ENCODE data around the gene GFOD2.

Gene GFOD2

DNA sequence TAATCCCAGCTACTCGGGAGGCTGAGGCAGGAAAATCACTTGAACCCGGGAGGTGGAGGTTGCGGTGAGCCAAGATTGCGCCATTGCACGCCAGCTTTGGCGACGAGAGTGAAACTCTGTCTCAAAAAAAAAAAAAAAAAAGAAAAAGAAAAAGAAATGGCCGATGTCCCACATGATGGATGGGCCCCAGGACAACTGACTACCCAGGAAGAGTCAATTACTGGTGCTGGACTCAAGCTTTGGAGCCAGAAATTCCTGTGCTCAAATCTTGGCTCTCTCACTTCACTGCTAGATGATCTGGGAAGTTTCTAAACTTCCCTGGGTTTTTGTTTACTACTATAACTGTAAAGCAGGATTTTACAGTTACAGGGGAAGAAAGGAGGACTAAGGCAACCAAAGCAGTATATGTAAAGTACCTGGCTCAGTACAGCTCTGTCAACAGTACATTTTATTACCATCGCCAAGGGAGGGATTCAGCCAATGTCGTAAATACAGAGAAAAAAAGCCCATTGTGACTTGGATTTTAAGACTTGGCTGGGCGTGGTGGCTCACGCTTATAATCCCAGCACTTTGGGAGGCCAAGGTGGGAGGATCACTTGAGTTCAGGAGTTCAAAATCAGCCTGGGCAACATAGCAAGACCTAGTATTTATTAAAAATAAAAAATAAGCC, 40.6 kb downstream of the GFOD2 start (continued):
- TF ChIP-seq OVOL3 (tag by site-specific recombination; IDR thresholded peaks at IDR 0.05) (peak; percentile 85; the same call in 1 of the 2 replicates), WT1 (tag by site-specific recombination; IDR thresholded peaks at IDR 0.05) (peak; percentile 84), ZNF140 (tag by site-specific recombination; IDR thresholded peaks at IDR 0.05) (no peak), ZNF701 (tag by site-specific recombination; IDR thresholded peaks at IDR 0.05) (no peak), OSR2 (tag by site-specific recombination; IDR thresholded peaks at IDR 0.05) (no peak), KLF7 (tag by site-specific recombination; IDR thresholded peaks at IDR 0.05; ENCODE audit: borderline replicate concordance) (peak; percentile 46; the same call in 1 of the 2 replicates), KLF8 (tag by site-specific recombination; IDR thresholded peaks at IDR 0.05) (no peak), ZNF561 (tag by site-specific recombination; IDR thresholded peaks at IDR 0.05; ENCODE audit: borderline replicate concordance) (peak; percentile 72), KLF9 (tag by site-specific recombination; IDR thresholded peaks at IDR 0.05; ENCODE audit: low read depth) (0 out of 2 replicates have a peak, but pooled peaks have one; percentile 21), KLF1 (tag by site-specific recombination; IDR thresholded peaks at IDR 0.05) (peak; percentile 93), HOXA7 (CRISPR knock-in tag; IDR thresholded peaks at IDR 0.05; ENCODE audit: borderline replicate concordance) (no peak), ZNF610 (tag by site-specific recombination; IDR thresholded peaks at IDR 0.05; ENCODE audit: borderline replicate concordance) (0 out of 2 replicates have a peak, but pooled peaks have one; percentile 50), ZNF423 (tag by site-specific recombination; IDR thresholded peaks at IDR 0.05) (0 out of 2 replicates have a peak, but pooled peaks have one; percentile 33)
- TF ChIP-seq, protein P1, sequence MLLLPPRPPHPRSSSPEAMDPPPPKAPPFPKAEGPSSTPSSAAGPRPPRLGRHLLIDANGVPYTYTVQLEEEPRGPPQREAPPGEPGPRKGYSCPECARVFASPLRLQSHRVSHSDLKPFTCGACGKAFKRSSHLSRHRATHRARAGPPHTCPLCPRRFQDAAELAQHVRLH (tag by site-specific recombination; IDR thresholded peaks at IDR 0.05), result 0 out of 2 replicates have a peak, but pooled peaks have one; percentile 14
- TF ChIP-seq, protein P2, sequence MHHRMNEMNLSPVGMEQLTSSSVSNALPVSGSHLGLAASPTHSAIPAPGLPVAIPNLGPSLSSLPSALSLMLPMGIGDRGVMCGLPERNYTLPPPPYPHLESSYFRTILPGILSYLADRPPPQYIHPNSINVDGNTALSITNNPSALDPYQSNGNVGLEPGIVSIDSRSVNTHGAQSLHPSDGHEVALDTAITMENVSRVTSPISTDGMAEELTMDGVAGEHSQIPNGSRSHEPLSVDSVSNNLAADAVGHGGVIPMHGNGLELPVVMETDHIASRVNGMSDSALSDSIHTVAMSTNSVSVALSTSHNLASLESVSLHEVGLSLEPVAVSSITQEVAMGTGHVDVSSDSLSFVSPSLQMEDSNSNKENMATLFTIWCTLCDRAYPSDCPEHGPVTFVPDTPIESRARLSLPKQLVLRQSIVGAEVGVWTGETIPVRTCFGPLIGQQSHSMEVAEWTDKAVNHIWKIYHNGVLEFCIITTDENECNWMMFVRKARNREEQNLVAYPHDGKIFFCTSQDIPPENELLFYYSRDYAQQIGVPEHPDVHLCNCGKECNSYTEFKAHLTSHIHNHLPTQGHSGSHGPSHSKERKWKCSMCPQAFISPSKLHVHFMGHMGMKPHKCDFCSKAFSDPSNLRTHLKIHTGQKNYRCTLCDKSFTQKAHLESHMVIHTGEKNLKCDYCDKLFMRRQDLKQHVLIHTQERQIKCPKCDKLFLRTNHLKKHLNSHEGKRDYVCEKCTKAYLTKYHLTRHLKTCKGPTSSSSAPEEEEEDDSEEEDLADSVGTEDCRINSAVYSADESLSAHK (tag by site-specific recombination; IDR thresholded peaks at IDR 0.05), result peak; percentile 92

DNA sequence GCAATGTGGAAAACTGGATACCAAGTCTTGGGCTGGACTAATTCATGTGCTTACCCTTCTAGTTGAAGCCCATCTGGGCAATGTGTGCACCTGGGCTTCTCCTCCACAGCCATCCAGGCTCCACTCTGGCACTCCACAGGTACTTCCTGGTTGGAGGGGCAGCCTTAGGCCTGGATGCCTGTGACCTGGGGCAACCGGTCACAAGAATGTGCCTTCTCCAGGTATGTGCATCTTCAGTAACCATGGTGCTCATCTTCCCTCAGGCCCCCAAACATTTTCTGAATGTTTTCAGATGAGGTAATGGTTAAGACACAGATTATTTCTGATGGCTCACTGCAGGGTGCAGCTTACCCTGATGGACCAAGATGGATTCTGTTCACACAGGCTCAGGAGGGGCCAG, 41.4 kb downstream of the GFOD2 start:
- TF ChIP-seq, protein P3, sequence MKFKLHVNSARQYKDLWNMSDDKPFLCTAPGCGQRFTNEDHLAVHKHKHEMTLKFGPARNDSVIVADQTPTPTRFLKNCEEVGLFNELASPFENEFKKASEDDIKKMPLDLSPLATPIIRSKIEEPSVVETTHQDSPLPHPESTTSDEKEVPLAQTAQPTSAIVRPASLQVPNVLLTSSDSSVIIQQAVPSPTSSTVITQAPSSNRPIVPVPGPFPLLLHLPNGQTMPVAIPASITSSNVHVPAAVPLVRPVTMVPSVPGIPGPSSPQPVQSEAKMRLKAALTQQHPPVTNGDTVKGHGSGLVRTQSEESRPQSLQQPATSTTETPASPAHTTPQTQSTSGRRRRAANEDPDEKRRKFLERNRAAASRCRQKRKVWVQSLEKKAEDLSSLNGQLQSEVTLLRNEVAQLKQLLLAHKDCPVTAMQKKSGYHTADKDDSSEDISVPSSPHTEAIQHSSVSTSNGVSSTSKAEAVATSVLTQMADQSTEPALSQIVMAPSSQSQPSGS (tag by site-specific recombination; IDR thresholded peaks at IDR 0.05; ENCODE audit: low read depth), result peak; percentile 48
- no peak for TF ChIP-seq WT1 (tag by site-specific recombination; IDR thresholded peaks at IDR 0.05)
- H3K27ac ChIP-seq (ENCODE audit: extremely low read depth, low read depth, low read length), result no peak overlapping the region
- peaks cover 0 to 29% of the 10 kb centered on the region in 2 experiments; a peak in 1 of 3 replicates for H3K36me3 ChIP-seq (ENCODE audit: control insufficient read depth in 2 of 2, insufficient read depth in 1 of 2, low read length in 2 of 2)
- ChIA-PET POLR2A (no interaction called here), CTCF (interaction anchor here (0.6 to 1.5 kb wide), 3 partner anchors 41 to 206 kb away, joined by 3 read pairs; partner anchors contain the start of gene GFOD2)
- no peaks in the 10 kb centered on the region for H3K9me3 ChIP-seq (ENCODE audit: control insufficient read depth, insufficient read depth, low read depth, low read length)
- H3K4me3 ChIP-seq (ENCODE audit: low read depth, low read length), result no peak overlapping the region
- H3K4me1 ChIP-seq (ENCODE audit: control insufficient read depth, insufficient read depth, low read length), result 0 out of 2 replicates have a peak, but pooled peaks cover 3% of the 10 kb centered on the region

DNA sequence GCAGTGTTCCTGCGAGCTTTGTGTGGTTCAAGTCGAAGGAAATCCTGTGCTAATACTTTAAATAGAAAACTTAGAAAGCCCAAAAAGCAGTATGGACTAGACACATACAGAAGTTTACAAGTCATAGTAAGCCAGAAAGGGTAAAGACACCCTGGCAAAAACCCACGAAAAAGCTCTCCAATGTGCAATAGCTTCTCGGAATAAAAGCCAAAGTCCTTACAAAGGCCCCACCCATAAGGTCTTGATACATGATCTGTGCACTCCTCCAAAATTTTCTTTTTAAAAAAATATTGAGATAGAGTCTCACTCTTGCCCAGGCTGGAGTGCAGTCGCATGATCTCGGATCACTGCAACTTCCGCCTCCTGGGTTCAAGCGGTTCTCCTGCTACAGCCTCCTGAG, 42.2 kb downstream of the GFOD2 start:
- no peak overlapping the region for H3K27ac ChIP-seq (ENCODE audit: extremely low read depth, low read depth, low read length)
- H3K4me3 ChIP-seq (ENCODE audit: low read depth, low read length), result no peak overlapping the region
- TF ChIP-seq KLF1 (tag by site-specific recombination; IDR thresholded peaks at IDR 0.05), result no peak
- H3K4me1 ChIP-seq (ENCODE audit: control insufficient read depth, insufficient read depth, low read length), result 0 out of 2 replicates have a peak, but pooled peaks cover 3% of the 10 kb centered on the region
- ChIA-PET CTCF (interaction anchor here (0.7 to 1.5 kb wide), 3 partner anchors 123 to 584 kb away, joined by 3 to 4 read pairs (median 3); no protein-coding TSS in a partner anchor), POLR2A (interaction anchor here (1.0 kb wide), 1 partner anchor 43 kb away, joined by 4 read pairs; the partner anchor contains the start of gene GFOD2)
- H3K9me3 ChIP-seq (ENCODE audit: control insufficient read depth, insufficient read depth, low read depth, low read length), result no peaks in the 10 kb centered on the region
- H3K36me3 ChIP-seq (ENCODE audit: control insufficient read depth in 2 of 2, insufficient read depth in 1 of 2, low read length in 2 of 2), result peaks cover 0 to 26% of the 10 kb centered on the region in 2 experiments; a peak in 1 of 3 replicates

Measured in HEK293 (cell line).